ENCODE data around the gene PRKD2. TPM values are rescaled to one million over a fixed set of nuclear protein-coding genes. Genes with fewer than 3 reads are reported as not detected.

The PRKD2 gene
- total and polyA plus RNA-seq, 2 of the 8 experiments (the other 6 are each of a cell fraction or from before 2014, with no cell fraction given): 24.4 to 63.8 TPM

DNA sequence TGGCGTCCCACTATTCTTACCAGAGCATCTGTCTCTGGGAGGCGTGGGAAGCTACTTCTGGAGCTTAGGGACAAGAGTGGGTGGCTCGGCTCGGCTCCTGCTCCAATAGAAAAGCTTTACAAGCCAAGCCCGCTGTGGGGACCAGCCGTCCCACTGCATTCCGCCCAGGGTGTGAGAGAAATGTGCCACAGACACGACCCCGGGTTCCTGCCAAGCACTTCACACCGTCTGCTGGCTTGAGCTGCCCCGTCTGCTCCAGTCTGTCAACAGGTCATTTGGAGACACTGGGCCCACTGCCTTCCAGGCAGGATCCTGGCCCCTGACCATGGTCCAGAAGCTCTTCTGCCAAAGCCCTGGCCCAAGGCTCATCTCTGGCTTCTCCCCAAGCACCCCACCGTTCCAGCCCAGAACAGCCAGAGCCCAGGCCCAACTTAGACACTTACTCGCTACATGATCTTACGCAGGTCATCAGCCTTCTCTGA is 22.4 kb upstream of the PRKD2 start:
- no peaks in the 10 kb centered on the region for H3K27me3 ChIP-seq (replicated peaks in 1 of 4; ENCODE audit: control insufficient read depth in 3 of 4, extremely low read depth in 1 of 4, insufficient read depth in 3 of 4, low read length in 3 of 4)
- no peak overlapping the region for H2AK5ac ChIP-seq (ENCODE audit: low read depth, low read length)
- ChIA-PET POLR2A (ENCODE audit: partially characterized antibody) (interaction anchor here (0.5 to 4.2 kb wide), 2 partner anchors 9 to 10 kb away, joined by 3 to 26 read pairs; no protein-coding TSS in a partner anchor), CTCF (ENCODE audit: partially characterized antibody) (interaction anchor here (0.6 to 3.7 kb wide), 7 partner anchors 11 to 102 kb away, joined by 3 to 16 read pairs (median 4); no protein-coding TSS in a partner anchor)
- no peak overlapping the region for H2BK12ac ChIP-seq (ENCODE audit: low read depth, low read length)
- H3K23ac ChIP-seq (ENCODE audit: insufficient read length): no peak overlapping the region
- no peak overlapping the region for H3K4ac ChIP-seq (replicated peaks; ENCODE audit: insufficient read length, low read depth, low read length)
- H3K36me3 ChIP-seq (ENCODE audit: control insufficient read depth in 2 of 4, insufficient read depth in 4 of 4, low read length in 3 of 4): peaks cover 5 to 25% (median 20%) of the 10 kb centered on the region in 4 experiments; a peak in 6 of 8 replicates
- H4K8ac ChIP-seq (ENCODE audit: extremely low read depth, insufficient read depth, low read length): no peak overlapping the region
- H2BK120ac ChIP-seq (replicated peaks; ENCODE audit: low read depth, low read length): no peak overlapping the region
- no peak overlapping the region for H4K91ac ChIP-seq (replicated peaks; ENCODE audit: insufficient read length, low read length)
- H2BK20ac ChIP-seq (ENCODE audit: low read length): no peak overlapping the region
- H2BK5ac ChIP-seq (ENCODE audit: low read depth, low read length): no peak overlapping the region
- H3K4me1 ChIP-seq (replicated peaks in 1 of 4; ENCODE audit: control insufficient read depth in 3 of 4, insufficient read depth in 4 of 4, low read length in 3 of 4): peaks cover 0 to 11% (median 4%) of the 10 kb centered on the region in 4 experiments; a peak in 4 of 7 replicates
- WGBS, 2 experiments (ENCODE audit: extremely low coverage in 1 of 2, insufficient coverage in 1 of 2, insufficient read length in 1 of 2, insufficient replicate concordance in 2 of 2, low coverage in 1 of 2, low lambda C conversion rate in 2 of 2, missing lambda C conversion rate in 1 of 2): 96% methylated on average over 14 of the region's 14 CpGs; no CpG with 5 or more reads in 1 of the 2 experiments
- H3K9me3 ChIP-seq (ENCODE audit: insufficient read depth in 2 of 2, low read depth in 1 of 2, low read length in 1 of 2): no peaks in the 10 kb centered on the region
- H3K9ac ChIP-seq (replicated peaks in 1 of 4; ENCODE audit: extremely low read depth in 1 of 4, low read depth in 3 of 4, low read length in 3 of 4): no peak overlapping the region
- H3K79me2 ChIP-seq (ENCODE audit: control insufficient read depth in 1 of 2, insufficient read depth in 2 of 2, low read length in 2 of 2): peaks cover 32 to 75% of the 10 kb centered on the region in 2 experiments
- H2AFZ ChIP-seq (ENCODE audit: low read length): no peak overlapping the region
- H3K4me3 ChIP-seq (ENCODE audit: extremely low read depth in 1 of 4, insufficient read depth in 2 of 4, low read depth in 3 of 4, low read length in 4 of 4): no peak overlapping the region
- FAIRE-seq (no peak), DNase-seq (ENCODE audit: low read depth in 1 of 2, low spot score in 2 of 2) (no peak)
- H3K56ac ChIP-seq (replicated peaks; ENCODE audit: insufficient read length, low read depth, low read length): no peak overlapping the region
- H2BK15ac ChIP-seq (ENCODE audit: low read length): no peak overlapping the region
- peaks cover 48 to 49% of the 10 kb centered on the region in 2 experiments for H4K20me1 ChIP-seq (replicated peaks in 1 of 2; ENCODE audit: control insufficient read depth in 1 of 2, insufficient read depth in 2 of 2, low read length in 2 of 2)
- H3K23me2 ChIP-seq (ENCODE audit: low read depth, low read length): no peaks in the 10 kb centered on the region
- H4K5ac ChIP-seq (ENCODE audit: insufficient read length, low read depth, low read length): no peak overlapping the region
- peaks cover 18% of the 10 kb centered on the region; the same call in 1 of the 2 replicates for H3K79me1 ChIP-seq (ENCODE audit: low read depth, low read length)
- no peak overlapping the region for H3K27ac ChIP-seq (ENCODE audit: low read depth, low read length)
- no peak overlapping the region for H3K4me2 ChIP-seq (ENCODE audit: insufficient read depth in 1 of 2, low read depth in 2 of 2, low read length in 2 of 2)
- no peak overlapping the region for H3K18ac ChIP-seq (ENCODE audit: extremely low read depth, low read length)
- no peak overlapping the region for H3K14ac ChIP-seq (ENCODE audit: insufficient read length)
- TF ChIP-seq SIN3A (conservative IDR thresholded peaks at IDR 0.05 in 1 of 2, IDR thresholded peaks at IDR 0.05 in 1 of 2; ENCODE audit: low read depth in 1 of 2, low read length in 2 of 2) (no peak), RXRA (IDR thresholded peaks at IDR 0.05; ENCODE audit: insufficient read depth, low read depth, low read length) (no peak)

All from H1 (cell line).